MM.1S (cell line): Measurements from ENCODE around the gene XPO5.

Experiments
- DNase-seq: peaks from one replicate; pipeline ENCODE4 v3.0.0-alpha.2; 2015
- H2AFZ ChIP-seq: fragments of 300-600 bp; sonication (generic); 2 replicates; pipeline ENCODE4 v1.6.0; 2016; ENCODE audit warnings: antibody characterized with exemption, low read length
- H3F3A ChIP-seq: fragments of 300-600 bp; sonication (generic); 2 replicates; pipeline ENCODE4 v1.6.1; 2016; ENCODE audit warnings: mild to moderate bottlenecking, antibody characterized with exemption, low read length, moderate library complexity, mixed read lengths; ENCODE audit not compliant: insufficient read depth
- H3K27ac ChIP-seq: fragments of 300-600 bp; sonication (generic); 2 replicates; pipeline ENCODE4 v1.5.1; 2016; ENCODE audit warnings: mild to moderate bottlenecking, low read length
- H3K27me3 ChIP-seq: fragments of 300-600 bp; sonication (generic); replicated peaks from 2 replicates; pipeline ENCODE4 v1.6.0; 2016; ENCODE audit warnings: low read length; ENCODE audit not compliant: insufficient read depth
- H3K36me3 ChIP-seq: fragments of 300-600 bp; sonication (generic); replicated peaks from 2 replicates; pipeline ENCODE4 v1.6.1; 2016; ENCODE audit warnings: mild to moderate bottlenecking, low read length, mixed read lengths; ENCODE audit not compliant: insufficient read depth
- H3K4me1 ChIP-seq: fragments of 300-600 bp; sonication (generic); 2 replicates; pipeline ENCODE4 v1.6.1; 2016; ENCODE audit warnings: low read length, mixed read lengths
- H3K4me2 ChIP-seq: fragments of 300-600 bp; sonication (generic); 2 replicates; pipeline ENCODE4 v1.6.0; 2016; ENCODE audit warnings: low read depth, low read length
- H3K4me3 ChIP-seq: fragments of 300-600 bp; sonication (generic); 2 replicates; pipeline ENCODE4 v1.5.1; 2016; ENCODE audit warnings: low read length, mixed read lengths
- H3K79me2 ChIP-seq: fragments of 300-600 bp; sonication (generic); 2 replicates; pipeline ENCODE4 v1.6.1; 2016; ENCODE audit warnings: mixed run types, low read length, mixed read lengths
- H3K9ac ChIP-seq: fragments of 300-600 bp; sonication (generic); 2 replicates; pipeline ENCODE4 v1.6.1; 2016; ENCODE audit warnings: low read length, mixed read lengths
- H3K9me2 ChIP-seq: fragments of 300-600 bp; sonication (generic); replicated peaks from 2 replicates; pipeline ENCODE4 v1.6.1; 2016; ENCODE audit warnings: mild to moderate bottlenecking, low read length, mixed read lengths; ENCODE audit not compliant: insufficient read depth
- H3K9me3 ChIP-seq: fragments of 300-600 bp; sonication (generic); replicated peaks from 2 replicates; pipeline ENCODE4 v1.6.1; 2016; ENCODE audit warnings: mild to moderate bottlenecking, low read length, mixed read lengths; ENCODE audit not compliant: insufficient read depth
- H4K20me1 ChIP-seq: fragments of 300-600 bp; sonication (generic); 2 replicates; pipeline ENCODE4 v1.6.1; 2016; ENCODE audit warnings: mild to moderate bottlenecking, low read length, moderate library complexity, mixed read lengths; ENCODE audit not compliant: insufficient read depth
- EZH2 ChIP-seq: fragments of 300-600 bp; sonication (generic); optimal IDR thresholded peaks from 2 replicates; pipeline ENCODE3; 2017; ENCODE audit warnings: low read depth, mild to moderate bottlenecking, antibody characterized with exemption, low read length, mixed read lengths
- EZH2phosphoT487 ChIP-seq: fragments of 300-600 bp; sonication (generic); IDR thresholded peaks from 2 replicates; pipeline ENCODE4 v1.6.1; 2018; ENCODE audit warnings: antibody characterized with exemption, low read length
- TF ChIP-seq, protein P1 (sequence below): fragments of 300-600 bp; sonication (generic); IDR thresholded peaks from 2 replicates; pipeline ENCODE4 v1.5.1; 2016; ENCODE audit warnings: antibody characterized with exemption, low read length, mixed read lengths

The XPO5 gene

DNA sequence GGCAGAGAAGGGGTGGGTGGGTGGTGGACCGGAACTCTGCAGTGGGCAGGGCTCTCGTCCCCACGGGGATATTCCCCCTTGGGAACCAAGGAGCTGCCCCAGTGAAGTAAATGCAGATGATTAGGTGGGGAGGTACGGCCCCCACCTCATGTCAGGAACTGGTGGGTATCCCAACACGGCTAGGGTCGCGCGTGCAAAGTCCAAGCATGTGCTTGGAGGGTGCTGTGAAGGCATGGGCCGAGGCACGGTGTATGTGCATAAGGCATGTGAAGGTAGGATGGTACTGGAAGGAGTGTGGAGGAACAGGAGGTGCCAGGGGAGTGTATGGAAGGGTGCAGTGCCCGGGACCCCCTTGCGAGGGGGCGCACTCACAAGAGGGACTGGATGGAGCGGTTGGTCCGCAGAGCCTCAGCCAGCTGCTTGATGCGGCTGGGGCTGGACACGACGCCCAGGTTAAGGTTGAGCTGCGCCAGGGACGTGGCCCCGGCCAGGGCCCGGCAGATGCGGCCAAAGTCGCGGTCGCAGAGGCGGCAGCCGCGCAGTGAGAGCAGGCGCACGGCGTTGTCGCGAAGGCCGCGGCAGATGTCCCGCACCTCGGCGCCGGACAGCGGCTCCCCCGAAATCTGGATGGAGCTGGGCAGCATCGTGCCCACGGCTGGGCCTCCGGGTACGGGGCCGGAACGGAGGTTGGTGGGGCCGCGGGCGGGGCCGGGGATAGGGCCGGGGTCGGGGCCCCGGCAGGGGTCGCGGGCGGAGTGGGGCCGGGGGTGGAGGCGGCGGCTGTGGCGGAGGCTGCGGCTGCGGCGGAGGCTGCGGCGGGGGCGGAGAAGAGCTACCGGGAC, 66.5 kb downstream of the XPO5 start:
- Histone ChIP-seq H3K4me1 (no peaks in the 10 kb centered on the region; the same call in 1 of the 2 replicates), H2AFZ (no peak overlapping the region), H3K9me3 (no peaks in the 10 kb centered on the region), H3K27me3 (peaks cover 6% of the 10 kb centered on the region; the same call in 1 of the 2 replicates), H3K36me3 (no peaks in the 10 kb centered on the region), H4K20me1 (no peaks in the 10 kb centered on the region), H3K9ac (no peak overlapping the region), H3K4me3 (peak overlapping the region; percentile 42; the same call in 1 of the 2 replicates), H3K79me2 (peaks cover 2% of the 10 kb centered on the region), H3K9me2 (no peaks in the 10 kb centered on the region), H3K27ac (no peak overlapping the region), H3K4me2 (peak overlapping the region; percentile 85), H3F3A (peaks cover 6% of the 10 kb centered on the region)
- TF ChIP-seq EZH2phosphoT487 (no peak), EZH2 (no peak)
- TF ChIP-seq, protein P1, sequence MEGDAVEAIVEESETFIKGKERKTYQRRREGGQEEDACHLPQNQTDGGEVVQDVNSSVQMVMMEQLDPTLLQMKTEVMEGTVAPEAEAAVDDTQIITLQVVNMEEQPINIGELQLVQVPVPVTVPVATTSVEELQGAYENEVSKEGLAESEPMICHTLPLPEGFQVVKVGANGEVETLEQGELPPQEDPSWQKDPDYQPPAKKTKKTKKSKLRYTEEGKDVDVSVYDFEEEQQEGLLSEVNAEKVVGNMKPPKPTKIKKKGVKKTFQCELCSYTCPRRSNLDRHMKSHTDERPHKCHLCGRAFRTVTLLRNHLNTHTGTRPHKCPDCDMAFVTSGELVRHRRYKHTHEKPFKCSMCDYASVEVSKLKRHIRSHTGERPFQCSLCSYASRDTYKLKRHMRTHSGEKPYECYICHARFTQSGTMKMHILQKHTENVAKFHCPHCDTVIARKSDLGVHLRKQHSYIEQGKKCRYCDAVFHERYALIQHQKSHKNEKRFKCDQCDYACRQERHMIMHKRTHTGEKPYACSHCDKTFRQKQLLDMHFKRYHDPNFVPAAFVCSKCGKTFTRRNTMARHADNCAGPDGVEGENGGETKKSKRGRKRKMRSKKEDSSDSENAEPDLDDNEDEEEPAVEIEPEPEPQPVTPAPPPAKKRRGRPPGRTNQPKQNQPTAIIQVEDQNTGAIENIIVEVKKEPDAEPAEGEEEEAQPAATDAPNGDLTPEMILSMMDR = no peak
- no peak for DNase-seq

DNA sequence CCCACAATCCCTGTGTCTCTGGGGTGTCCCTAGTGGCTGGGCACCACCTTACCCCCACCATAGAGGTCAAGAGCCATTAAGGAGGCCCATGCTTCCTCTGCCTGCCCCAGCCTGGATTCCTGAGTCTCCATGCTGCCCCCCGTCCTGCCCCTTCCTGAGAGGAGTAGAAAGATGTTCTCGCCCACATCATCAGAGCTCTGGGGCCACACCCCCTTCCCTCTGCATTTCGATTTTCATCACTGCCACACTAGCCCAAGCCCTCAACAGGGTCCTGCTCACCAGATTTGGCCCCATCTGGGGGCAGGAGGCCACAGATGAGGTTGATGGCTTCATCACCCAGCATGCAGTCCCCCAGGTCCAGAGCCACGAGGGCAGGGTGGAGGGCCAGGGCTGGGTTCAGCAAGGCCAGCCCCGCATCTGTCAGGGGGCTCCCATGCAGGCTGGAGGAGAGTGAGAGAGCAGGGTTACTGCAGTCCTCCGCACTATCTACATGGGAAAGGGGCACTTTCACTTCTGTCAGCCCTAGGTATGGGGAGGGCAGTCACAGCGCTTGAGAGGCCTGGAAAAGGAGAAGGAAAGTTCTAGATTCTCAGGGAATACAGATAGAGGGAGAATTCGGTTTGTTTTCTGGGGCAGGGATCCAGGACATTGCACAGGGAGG, 67.2 kb downstream of the XPO5 start:
- H3K27me3 ChIP-seq = peaks cover 6% of the 10 kb centered on the region; the same call in 1 of the 2 replicates
- no peak overlapping the region for H3K9ac ChIP-seq
- H3K9me3 ChIP-seq = no peaks in the 10 kb centered on the region
- no peaks in the 10 kb centered on the region for H3K79me2 ChIP-seq
- no peak overlapping the region for H3K4me2 ChIP-seq
- no peak overlapping the region for H3K4me3 ChIP-seq
- H3K9me2 ChIP-seq = no peaks in the 10 kb centered on the region
- H3F3A ChIP-seq = peaks cover 6% of the 10 kb centered on the region
- H2AFZ ChIP-seq = no peak overlapping the region
- H3K36me3 ChIP-seq = no peaks in the 10 kb centered on the region
- TF ChIP-seq EZH2phosphoT487 (no peak), EZH2 (no peak)
- TF ChIP-seq, protein P1 = no peak
- H4K20me1 ChIP-seq = no peaks in the 10 kb centered on the region
- no peak overlapping the region for H3K27ac ChIP-seq
- DNase-seq = no peak
- H3K4me1 ChIP-seq = no peaks in the 10 kb centered on the region; the same call in 1 of the 2 replicates

DNA sequence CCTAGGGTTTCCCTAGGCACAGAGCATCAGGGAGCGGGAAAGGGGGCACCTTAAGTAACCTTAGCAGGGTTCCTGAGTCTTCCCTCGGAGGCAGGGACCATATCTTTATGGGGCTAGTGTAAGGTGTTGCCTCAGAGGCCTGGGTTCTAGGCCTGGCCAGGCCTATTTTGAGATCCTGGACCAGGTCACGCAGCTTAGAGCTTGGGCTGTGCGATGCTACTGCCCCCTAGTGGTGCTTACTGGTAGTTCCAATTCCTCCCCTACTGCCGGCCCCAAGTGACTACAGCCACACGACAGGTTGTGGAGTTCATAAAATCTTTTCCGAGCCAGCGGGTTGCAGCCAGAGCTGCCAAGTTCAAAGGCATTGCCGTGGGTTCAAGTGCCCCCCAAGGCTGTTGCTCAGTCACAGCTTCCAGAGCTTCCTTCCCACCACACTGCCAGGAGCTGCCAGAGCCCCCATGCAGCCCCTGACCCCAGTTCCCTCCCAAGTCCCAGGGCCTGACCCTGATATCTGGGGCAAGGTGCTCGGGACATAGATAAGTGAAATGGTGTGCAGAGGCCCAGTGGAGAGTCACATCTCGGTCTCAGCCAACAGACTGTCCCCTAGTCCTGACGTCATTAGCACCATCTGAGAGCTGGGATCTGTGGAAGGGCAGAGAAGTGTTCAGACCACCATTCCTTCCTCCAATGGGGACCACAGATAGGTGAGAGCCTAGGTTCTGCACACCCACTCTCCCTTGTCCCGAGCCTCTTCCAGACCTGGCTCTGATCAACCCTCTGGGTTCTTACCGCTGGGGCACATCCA, 69.0 kb downstream of the XPO5 start:
- Histone ChIP-seq H2AFZ (no peak overlapping the region), H3K27me3 (peaks cover 6% of the 10 kb centered on the region; the same call in 1 of the 2 replicates), H3K9ac (no peak overlapping the region), H3K9me2 (no peaks in the 10 kb centered on the region), H3K4me1 (no peaks in the 10 kb centered on the region; the same call in 1 of the 2 replicates), H4K20me1 (no peaks in the 10 kb centered on the region), H3F3A (peaks cover 6% of the 10 kb centered on the region), H3K4me3 (no peak overlapping the region), H3K9me3 (no peaks in the 10 kb centered on the region), H3K79me2 (no peaks in the 10 kb centered on the region), H3K36me3 (no peaks in the 10 kb centered on the region), H3K4me2 (no peak overlapping the region), H3K27ac (no peak overlapping the region)
- DNase-seq = peak; percentile 76
- TF ChIP-seq EZH2phosphoT487 = no peak
- TF ChIP-seq, protein P1 = peak; percentile 92
